Right lung (tissue), 5 donors: Measurements from ENCODE around the gene CADM1. TPM values are rescaled to one million over a fixed set of nuclear protein-coding genes. Genes with fewer than 3 reads are reported as not detected.

Experiments
- DNase-seq, 2 donors: peaks; one replicate each; pipeline ENCODE4 v3.0.0-alpha.2; 2013
- polyA plus RNA-seq, 5 donors: library from polyadenylated mRNA; unstranded; fragments of 120-200 nt; gene quantifications; one replicate each; pipeline versions ENCODE4 v1.2.1 to v1.2.3, GENCODE V29; 2013; ENCODE audit warnings: inconsistent platforms in 1 of 5, low replicate concordance in 1 of 5; ENCODE audit not compliant: insufficient read length in 5 of 5, insufficient read depth in 1 of 5

CADM1 gene
- polyA plus RNA-seq, 5 donors = 97.4 to 209 (median 163) TPM

GRCh38 chr11:115521825-115522224 lies 17.6 kb upstream of the CADM1 start:
- DNase-seq = no peak

GRCh38 chr11:115518983-115519628 lies 14.9 kb upstream of the CADM1 start:
- DNase-seq = no peak

GRCh38 chr11:115515647-115516395 lies 11.6 kb upstream of the CADM1 start:
- DNase-seq = no peak

- DNase-seq = peak in 1 of 2 donors; percentile 35
Observed at GRCh38 chr11:115506954-115507675, 2.9 kb upstream of the CADM1 start.

GRCh38 chr11:115505175-115505574 lies 960 bp upstream of the CADM1 start:
- no peak for DNase-seq

GRCh38 chr11:115503886-115504275 lies 334 bp downstream of the CADM1 start:
- no peak for DNase-seq

GRCh38 chr11:115503083-115503885 lies 931 bp downstream of the CADM1 start:
- DNase-seq = peak; percentile 75 to 79

GRCh38 chr11:115502636-115503082 lies 1.6 kb downstream of the CADM1 start:
- DNase-seq = no peak

- DNase-seq = peak; percentile 43 to 53
Observed at GRCh38 chr11:115501893-115502589, 2.2 kb downstream of the CADM1 start.

- no peak for DNase-seq
Observed at GRCh38 chr11:115501502-115501892, 2.7 kb downstream of the CADM1 start.

- no peak for DNase-seq
Observed at GRCh38 chr11:115500547-115501501, 3.4 kb downstream of the CADM1 start.

- no peak for DNase-seq
Observed at GRCh38 chr11:115499891-115500290, 4.3 kb downstream of the CADM1 start.

GRCh38 chr11:115499241-115499799 lies 4.9 kb downstream of the CADM1 start:
- DNase-seq = no peak

GRCh38 chr11:115498354-115498753 lies 5.9 kb downstream of the CADM1 start:
- no peak for DNase-seq

- no peak for DNase-seq
Observed at GRCh38 chr11:115497303-115497702, 6.9 kb downstream of the CADM1 start.

GRCh38 chr11:115496892-115497291 lies 7.3 kb downstream of the CADM1 start:
- DNase-seq = no peak

- DNase-seq = no peak
Observed at GRCh38 chr11:115493905-115494304, 10.3 kb downstream of the CADM1 start.

GRCh38 chr11:115493488-115493887 lies 10.7 kb downstream of the CADM1 start:
- DNase-seq = no peak

- DNase-seq = no peak
Observed at GRCh38 chr11:115489466-115489865, 14.7 kb downstream of the CADM1 start.

GRCh38 chr11:115488945-115489344 lies 15.3 kb downstream of the CADM1 start:
- DNase-seq = no peak
